GM21381 (cell line): ENCODE measurements around the gene PHACTR3.

Source experiments
- ATAC-seq: cut with Tn5 transposase; IDR thresholded peaks from one replicate; pipeline ENCODE4 v1.9.1; 2021; ENCODE audit warnings: mild to moderate bottlenecking, moderate library complexity; ENCODE audit not compliant: unreplicated experiment

PHACTR3 gene

DNA sequence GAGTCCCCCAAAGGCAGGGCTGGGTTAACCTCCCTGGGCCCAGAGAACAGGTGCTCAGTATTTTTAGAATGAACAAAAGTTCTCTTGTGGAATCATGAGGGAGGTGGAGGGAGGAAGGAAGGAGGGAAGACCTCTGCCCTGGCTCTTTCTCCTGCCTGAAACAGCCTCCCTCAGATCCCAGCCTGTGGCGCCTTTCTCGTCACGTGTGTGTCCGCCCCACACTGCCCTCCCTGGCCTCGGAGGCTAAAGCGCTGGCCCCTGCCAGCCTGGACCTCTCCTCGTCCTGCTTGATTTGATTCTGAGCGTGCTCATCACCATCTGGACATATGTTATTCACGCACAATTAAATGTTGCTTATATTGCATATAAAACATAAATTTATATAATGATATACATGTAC lies 40.9 kb downstream of the PHACTR3 start:
- ATAC-seq, result no peak

GRCh38 chr20:59645761-59646171 lies 41.4 kb downstream of the PHACTR3 start:
- ATAC-seq, result no peak

DNA sequence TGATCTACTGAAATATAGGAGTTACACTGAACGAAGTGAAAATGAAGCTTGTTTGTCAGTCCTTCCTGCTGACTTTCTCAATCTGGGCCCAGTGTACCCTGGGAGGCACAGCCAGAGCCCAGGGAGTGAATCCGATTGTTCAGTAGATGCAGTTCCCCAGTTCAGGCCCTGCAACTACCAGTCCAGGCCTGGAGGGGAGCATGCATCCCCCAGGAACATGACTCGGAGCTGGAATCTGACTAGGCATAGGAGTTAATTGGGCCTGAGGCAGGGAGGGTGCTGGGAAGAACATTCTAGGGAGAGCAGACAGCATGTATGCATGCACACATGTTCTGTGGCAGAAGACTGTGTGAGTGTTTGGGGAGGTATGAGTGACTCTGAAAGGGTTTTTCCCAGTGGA lies 42.1 kb downstream of the PHACTR3 start:
- no peak for ATAC-seq

- no peak for ATAC-seq
Measured at GRCh38 chr20:59647271-59647670, 42.9 kb downstream of the PHACTR3 start.

DNA sequence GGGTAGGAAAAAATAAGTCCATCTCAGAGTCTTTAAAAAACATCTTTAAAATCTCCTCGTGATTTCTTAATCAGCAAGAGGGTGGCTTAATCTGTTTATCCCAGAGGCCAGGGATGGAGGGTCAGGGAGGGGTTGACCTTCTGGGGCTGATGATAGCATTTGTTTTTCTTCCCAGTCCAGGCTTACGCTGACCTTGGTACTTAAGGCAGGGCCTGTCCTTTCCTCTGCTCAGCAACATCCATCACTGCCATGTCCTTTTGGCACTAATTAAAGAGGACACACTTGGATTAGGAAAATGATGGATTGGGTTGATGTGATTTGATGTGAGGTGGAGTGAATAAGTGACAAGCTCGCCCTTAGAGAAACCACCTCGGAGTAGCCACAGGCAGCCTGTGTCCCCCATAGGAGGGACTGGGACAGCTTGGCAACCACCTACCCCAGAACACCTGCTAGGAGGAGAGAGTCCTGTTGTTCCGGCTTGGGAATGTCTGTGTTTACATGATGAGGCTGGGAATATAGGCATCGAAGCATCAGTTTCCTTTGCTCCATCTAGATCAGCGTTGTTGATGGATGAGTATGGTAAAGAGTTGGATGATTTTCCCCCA lies 44.2 kb downstream of the PHACTR3 start:
- no peak for ATAC-seq

DNA sequence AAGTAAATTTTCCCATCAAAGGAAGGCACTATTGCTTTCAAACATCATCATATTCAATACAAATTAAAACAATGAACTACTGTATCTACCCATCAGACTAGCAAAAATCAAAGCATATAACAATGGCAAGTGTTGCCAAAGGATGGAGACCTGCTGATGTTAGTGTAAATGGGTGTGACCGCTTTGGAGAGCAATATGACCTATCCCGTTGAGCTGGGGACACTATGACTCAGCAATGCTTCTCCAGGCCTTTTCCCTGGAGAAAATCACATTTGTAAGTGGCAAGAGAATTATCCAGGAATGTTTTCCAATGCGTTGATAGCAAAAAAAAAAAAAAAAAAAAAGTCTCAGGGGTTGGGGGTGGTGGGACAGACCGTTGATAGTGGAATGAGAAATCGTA lies 46.1 kb downstream of the PHACTR3 start:
- no peak for ATAC-seq

DNA sequence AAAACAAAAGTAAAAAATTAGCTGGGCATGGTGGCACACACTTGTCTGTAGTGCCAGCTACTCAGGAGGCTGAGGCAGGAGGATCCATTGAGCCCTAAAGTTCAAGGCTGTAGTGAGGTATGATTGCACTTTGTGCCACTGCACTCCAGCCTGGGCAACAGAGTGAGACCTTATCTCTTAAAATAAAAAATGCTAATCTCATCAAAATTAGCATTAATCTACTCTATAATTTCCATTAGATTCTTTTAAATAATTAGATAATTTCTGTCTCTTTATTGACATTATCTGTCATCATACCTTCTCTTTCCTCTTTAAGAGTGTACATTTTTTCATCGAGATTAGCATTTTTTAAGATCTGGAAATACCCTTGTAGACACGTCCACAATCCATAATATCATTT lies 48.0 kb downstream of the PHACTR3 start:
- no peak for ATAC-seq

GRCh38 chr20:59656417-59656816 lies 52.1 kb downstream of the PHACTR3 start:
- no peak for ATAC-seq

DNA sequence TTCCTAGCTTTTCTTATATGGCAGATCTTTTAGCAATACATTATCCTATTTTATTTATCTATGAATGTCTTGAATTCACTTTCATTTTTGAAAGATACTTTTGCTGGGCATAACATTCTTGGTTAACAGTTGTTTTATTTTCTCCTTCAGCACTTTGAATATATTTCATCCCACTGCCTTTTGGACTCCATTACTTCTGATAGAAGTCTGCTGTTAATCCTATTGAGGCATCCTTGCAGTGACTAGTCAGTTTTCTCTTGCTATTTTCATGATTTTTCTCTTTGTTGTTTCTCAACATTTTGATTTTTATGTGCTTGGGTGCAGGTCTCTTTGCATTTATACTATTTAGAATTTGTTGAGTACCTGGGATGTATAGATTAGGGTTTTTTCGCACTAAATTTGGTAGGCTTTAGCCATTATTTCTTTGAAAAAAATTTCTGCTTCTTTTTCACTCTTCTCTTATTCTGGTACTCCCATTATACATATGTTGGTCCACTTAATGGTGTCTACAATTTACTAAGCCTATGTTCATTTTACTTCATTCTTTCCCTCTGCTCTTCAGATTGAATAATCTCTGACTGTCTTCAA lies 53.2 kb downstream of the PHACTR3 start:
- ATAC-seq, result no peak

DNA sequence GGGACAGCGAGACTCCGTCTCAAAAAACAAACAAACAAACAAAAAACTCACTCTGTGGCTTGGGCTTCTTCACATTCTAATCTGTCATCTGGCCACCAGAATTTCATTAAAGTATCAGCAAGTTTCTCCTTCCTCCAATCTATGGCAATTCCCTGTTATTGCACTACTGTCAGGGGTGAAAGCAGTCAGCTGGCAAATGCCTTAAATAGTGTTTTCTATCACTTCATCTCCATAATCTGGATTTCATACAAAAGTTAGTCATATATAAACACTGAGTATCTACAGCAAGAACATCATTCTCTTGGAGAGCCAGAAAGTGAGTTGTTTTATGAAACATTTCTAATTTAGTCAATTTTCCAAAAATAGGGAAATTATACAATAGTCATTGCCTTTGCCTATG lies 56.1 kb downstream of the PHACTR3 start:
- ATAC-seq, result no peak

DNA sequence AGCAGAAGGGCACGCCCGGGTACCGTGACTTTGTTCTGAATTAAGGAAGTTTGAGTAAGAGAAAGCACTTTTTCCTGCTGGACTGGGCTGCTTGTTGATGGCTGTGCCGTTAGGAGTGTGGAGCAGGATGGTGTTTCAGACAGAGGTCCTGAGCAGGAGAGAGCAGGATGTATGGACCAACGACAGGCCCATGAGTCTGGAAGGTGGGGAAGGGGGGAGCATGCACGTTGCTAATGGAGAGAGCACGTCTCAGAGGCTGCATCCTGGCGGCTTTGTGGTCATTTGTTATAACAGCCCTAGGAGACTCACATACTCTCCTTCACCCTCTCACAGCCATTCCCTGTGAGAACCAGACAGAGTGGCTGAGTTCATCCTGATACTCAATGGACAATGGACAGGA lies 56.8 kb downstream of the PHACTR3 start:
- no peak for ATAC-seq

GRCh38 chr20:59661621-59662020 lies 57.3 kb downstream of the PHACTR3 start:
- ATAC-seq, result no peak

GRCh38 chr20:59662161-59662560 lies 57.8 kb downstream of the PHACTR3 start:
- ATAC-seq, result no peak

- ATAC-seq, result no peak
Measured at GRCh38 chr20:59662856-59663512, 58.6 kb downstream of the PHACTR3 start.

GRCh38 chr20:59663513-59664060 lies 59.2 kb downstream of the PHACTR3 start:
- ATAC-seq, result no peak

GRCh38 chr20:59664421-59664941 lies 60.1 kb downstream of the PHACTR3 start:
- ATAC-seq, result no peak

DNA sequence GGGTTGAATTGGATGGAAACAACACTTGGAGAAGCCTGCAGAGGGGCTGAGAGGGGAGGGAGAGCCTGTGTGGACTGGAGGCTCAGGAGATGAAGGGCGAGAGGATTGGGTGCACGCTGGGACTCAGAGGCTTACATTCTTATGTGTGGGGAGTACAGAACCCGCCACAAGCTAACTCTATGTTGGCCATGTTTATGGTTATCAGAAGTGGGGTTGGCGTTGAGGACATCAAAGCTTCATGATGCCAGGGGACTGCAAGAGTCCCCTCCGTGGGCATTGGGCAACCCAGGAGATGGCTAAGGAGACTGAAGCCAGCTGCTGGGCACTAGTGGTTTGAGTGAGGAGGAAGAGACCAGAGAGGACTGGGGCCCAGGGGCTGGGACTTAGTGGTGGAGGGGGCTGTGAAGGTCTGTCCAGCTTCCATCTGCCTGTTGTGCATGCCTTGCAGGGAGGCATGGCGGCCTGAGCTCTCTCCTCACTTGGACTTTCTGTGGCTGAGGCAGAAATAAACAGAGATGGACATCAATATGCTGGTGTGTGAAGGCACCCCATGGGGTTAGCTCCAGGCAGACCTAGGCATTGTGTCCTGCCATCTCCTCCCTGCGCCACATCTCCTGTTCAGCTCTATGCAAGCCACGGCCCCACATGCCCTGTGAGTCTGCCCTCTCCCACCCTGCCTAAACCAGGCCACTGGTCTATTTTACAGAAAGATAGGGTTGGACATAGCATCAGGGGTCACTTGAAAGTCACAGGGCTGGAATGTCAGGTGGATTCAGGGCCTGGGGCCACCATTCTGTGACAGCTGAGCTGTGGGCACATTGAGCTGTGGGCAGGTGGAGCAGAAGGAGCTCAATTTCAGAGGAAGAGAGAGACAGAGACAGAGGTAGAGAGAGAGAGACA lies 61.6 kb downstream of the PHACTR3 start:
- ATAC-seq, result no peak

- no peak for ATAC-seq
Measured at GRCh38 chr20:59666586-59666985, 62.2 kb downstream of the PHACTR3 start.

DNA sequence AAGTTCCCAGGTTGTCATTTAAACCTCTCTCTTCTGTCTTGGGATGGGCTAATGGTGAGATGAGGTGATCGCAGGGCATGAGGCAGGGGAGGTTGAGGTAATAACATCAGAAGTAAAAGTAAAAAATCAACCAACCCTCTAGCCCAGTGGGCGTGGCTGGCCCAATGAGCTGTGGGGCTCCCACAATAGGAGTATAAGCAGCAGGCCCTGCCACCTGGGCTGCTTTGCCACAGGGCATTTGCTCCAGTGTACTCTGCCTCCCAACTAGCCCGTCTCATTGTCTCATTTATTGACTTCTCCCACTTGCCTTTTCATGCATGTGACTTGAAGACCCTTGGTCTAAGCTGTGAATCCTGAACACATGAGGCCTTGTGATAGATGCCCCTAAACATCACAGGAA lies 62.8 kb downstream of the PHACTR3 start:
- ATAC-seq, result no peak

- ATAC-seq, result no peak
Measured at GRCh38 chr20:59667981-59668515, 63.7 kb downstream of the PHACTR3 start.
